ENCODE data around the gene FAM120C. TPM values are rescaled to one million over a fixed set of nuclear protein-coding genes. Genes with fewer than 3 reads are reported as not detected.

FAM120C gene
- total and polyA plus RNA-seq, 5 donors from 2014 or later, result 3.3 to 12.7 (median 5.7) TPM

DNA sequence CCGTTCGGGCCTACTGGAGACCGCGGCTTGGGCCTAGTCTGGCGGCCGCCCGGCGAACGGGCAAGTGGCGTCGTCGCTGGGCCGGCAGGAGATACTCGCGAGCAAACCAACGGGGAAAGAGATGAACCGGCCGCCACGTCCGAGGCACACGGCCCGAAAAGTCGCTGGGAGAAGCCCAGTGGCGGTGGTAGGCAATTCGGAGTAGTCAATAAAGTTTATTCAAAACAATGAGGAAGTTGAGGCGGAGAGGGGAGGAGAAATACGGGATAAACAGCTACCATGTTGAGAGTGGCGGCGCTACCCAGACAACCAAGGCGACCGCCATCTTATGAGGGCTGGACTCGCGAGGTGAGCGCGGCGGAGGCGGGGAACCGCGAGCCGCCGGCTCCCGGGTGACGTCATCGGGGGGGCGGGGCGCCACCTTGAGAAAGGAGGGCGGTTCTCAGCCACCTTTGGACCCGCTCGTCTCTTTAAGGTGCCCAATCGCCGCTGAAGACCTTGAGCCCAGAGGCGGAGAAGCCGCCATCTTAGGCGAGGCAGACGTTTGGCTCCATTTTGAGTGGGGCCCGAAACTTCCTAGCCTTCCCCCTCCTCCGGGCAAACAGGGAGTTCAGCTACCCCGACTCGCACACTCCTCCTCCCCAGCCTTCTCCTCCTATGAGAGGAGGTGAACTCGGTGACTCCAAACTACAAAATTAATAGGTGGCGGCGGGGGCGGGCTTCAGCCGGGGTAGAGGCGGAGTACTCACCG lies 138.8 kb downstream of the FAM120C start, which contains the start of gene PHF8:
Gene PHF8, minus strand, starts transcription at position 348 of the 751 bp plus-strand sequence. CDS start 1,745 bp downstream, outside the sequence.
- peaks cover 0 to 32% (median 9%) of the 10 kb centered on the region in 4 donors for H3K4me1 Mint-ChIP-seq
- H3K36me3 Mint-ChIP-seq, result peaks cover 10% of the 10 kb centered on the region
- DNase-seq, result peak; percentile 90 to 96 (median 94)
- Histone ChIP-seq H3K36me3 (ENCODE audit: control insufficient read depth, insufficient read depth, low read length) (peaks cover 21% of the 10 kb centered on the region), H3K9me3 (ENCODE audit: control insufficient read depth in 2 of 2, low read length in 2 of 2) (no peaks in the 10 kb centered on the region), H3K4me1 (ENCODE audit: control insufficient read depth, insufficient read depth, low read length, poor library complexity, severe bottlenecking) (peaks cover 7% of the 10 kb centered on the region), H3K27me3 (ENCODE audit: control insufficient read depth, insufficient read depth, low read length) (no peaks in the 10 kb centered on the region), H3K27ac (ENCODE audit: insufficient read depth, low read length, poor library complexity, severe bottlenecking) (peak within 1 kb of the TSS; percentile 94), H3K4me3 (ENCODE audit: low read depth, low read length) (peak within 1 kb of the TSS; percentile 89)
- H3K27me3 Mint-ChIP-seq, result peaks cover 5% of the 10 kb centered on the region
- peak; percentile 86 to 89 for ATAC-seq (ENCODE audit: low read depth in 2 of 2)
- peak within 1 kb of the TSS; percentile 91 to 100 (median 98) for H3K4me3 Mint-ChIP-seq
- peak within 1 kb of the TSS; percentile 97 to 98 (median 98) for H3K27ac Mint-ChIP-seq
- peaks cover 0 to 1% (median 0%) of the 10 kb centered on the region in 7 donors for H3K9me3 Mint-ChIP-seq

DNA sequence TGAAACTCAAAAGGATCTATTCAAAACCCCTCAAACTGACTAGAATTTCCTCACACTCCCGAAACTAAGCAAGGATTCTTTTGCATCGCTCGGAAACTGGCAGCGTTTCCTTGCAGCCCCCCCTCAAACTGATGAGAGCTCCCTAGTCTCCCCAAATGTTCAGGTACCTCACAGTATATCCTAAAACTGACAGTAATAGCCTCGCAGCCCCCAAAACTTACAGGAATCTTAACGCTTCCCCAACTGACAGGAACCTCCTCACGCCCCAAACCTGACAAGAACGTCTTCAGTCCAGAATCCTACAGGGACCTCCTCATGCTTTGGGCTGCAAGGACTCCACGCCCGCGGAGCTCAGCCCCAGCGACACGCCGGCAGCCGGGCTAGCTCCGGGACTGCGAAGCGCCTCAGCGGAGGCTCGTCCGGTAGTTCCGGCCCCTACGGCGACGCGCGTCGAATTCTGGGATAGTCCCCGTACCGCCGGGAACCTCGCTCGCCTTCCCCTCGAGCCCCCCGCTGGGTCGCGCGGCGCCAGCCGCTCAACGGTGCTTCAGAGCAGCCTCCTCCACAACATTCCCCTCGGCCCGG lies 139.4 kb downstream of the FAM120C start:
- H3K9me3 ChIP-seq (ENCODE audit: control insufficient read depth in 2 of 2, low read length in 2 of 2), result no peaks in the 10 kb centered on the region
- Mint-ChIP-seq H3K27ac (peak overlapping the region; percentile 97 to 98 (median 98)), H3K9me3 (peaks cover 0 to 1% (median 0%) of the 10 kb centered on the region in 7 donors), H3K4me3 (peak overlapping the region; percentile 91 to 100 (median 98)), H3K27me3 (peaks cover 5% of the 10 kb centered on the region), H3K4me1 (peaks cover 0 to 32% (median 9%) of the 10 kb centered on the region in 4 donors), H3K36me3 (peaks cover 10% of the 10 kb centered on the region)
- H3K27me3 ChIP-seq (ENCODE audit: control insufficient read depth, insufficient read depth, low read length), result no peaks in the 10 kb centered on the region
- peak in 2 of 3 donors; percentile 27 to 56 for DNase-seq
- peak overlapping the region; percentile 94 for H3K27ac ChIP-seq (ENCODE audit: insufficient read depth, low read length, poor library complexity, severe bottlenecking)
- H3K4me1 ChIP-seq (ENCODE audit: control insufficient read depth, insufficient read depth, low read length, poor library complexity, severe bottlenecking), result peaks cover 7% of the 10 kb centered on the region
- no peak for ATAC-seq (ENCODE audit: low read depth in 2 of 2)
- H3K4me3 ChIP-seq (ENCODE audit: low read depth, low read length), result peak overlapping the region; percentile 89
- peaks cover 24% of the 10 kb centered on the region for H3K36me3 ChIP-seq (ENCODE audit: control insufficient read depth, insufficient read depth, low read length)

- peaks cover 7% of the 10 kb centered on the region for H3K4me1 ChIP-seq (ENCODE audit: control insufficient read depth, insufficient read depth, low read length, poor library complexity, severe bottlenecking)
- Mint-ChIP-seq H3K36me3 (peaks cover 10% of the 10 kb centered on the region), H3K27me3 (peaks cover 5% of the 10 kb centered on the region), H3K27ac (peak overlapping the region; percentile 97 to 98 (median 98)), H3K4me1 (peaks cover 0 to 32% (median 9%) of the 10 kb centered on the region in 4 donors), H3K9me3 (peaks cover 0 to 1% (median 0%) of the 10 kb centered on the region in 7 donors), H3K4me3 (peak overlapping the region; percentile 91 to 100 (median 98))
- DNase-seq, result peak in 1 of 3 donors; percentile 7
- peak overlapping the region; percentile 89 for H3K4me3 ChIP-seq (ENCODE audit: low read depth, low read length)
- no peaks in the 10 kb centered on the region for H3K27me3 ChIP-seq (ENCODE audit: control insufficient read depth, insufficient read depth, low read length)
- H3K36me3 ChIP-seq (ENCODE audit: control insufficient read depth, insufficient read depth, low read length), result peaks cover 28% of the 10 kb centered on the region
- H3K9me3 ChIP-seq (ENCODE audit: control insufficient read depth in 2 of 2, low read length in 2 of 2), result no peaks in the 10 kb centered on the region
- H3K27ac ChIP-seq (ENCODE audit: insufficient read depth, low read length, poor library complexity, severe bottlenecking), result peak overlapping the region; percentile 94
- no peak for ATAC-seq (ENCODE audit: low read depth in 2 of 2)
Measured at GRCh38 chrX:54043056-54043455, 140.0 kb downstream of the FAM120C start.

DNA sequence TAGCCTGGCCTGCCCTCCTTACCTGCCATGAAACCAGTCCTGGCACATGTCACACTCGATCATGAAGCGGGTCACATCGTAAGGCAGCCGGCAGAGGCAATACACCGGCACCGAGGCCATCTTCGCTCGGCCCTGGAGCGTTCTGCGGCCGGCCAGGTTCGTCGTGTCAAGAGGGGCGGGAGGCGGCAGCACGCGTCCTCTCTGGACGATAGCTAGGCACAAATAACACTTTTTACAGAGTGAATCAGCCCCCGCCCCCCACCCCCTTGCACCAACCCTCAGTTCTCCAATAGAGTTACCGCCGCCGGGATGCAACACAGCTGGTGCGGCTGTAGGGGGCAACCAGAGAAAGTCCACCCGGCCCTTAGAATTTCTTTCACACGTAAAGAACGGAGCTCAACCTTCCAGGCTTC lies 140.4 kb downstream of the FAM120C start:
- Histone ChIP-seq H3K9me3 (ENCODE audit: control insufficient read depth in 2 of 2, low read length in 2 of 2) (no peaks in the 10 kb centered on the region), H3K4me3 (ENCODE audit: low read depth, low read length) (peak overlapping the region; percentile 89), H3K36me3 (ENCODE audit: control insufficient read depth, insufficient read depth, low read length) (peaks cover 32% of the 10 kb centered on the region), H3K4me1 (ENCODE audit: control insufficient read depth, insufficient read depth, low read length, poor library complexity, severe bottlenecking) (peaks cover 7% of the 10 kb centered on the region), H3K27me3 (ENCODE audit: control insufficient read depth, insufficient read depth, low read length) (no peaks in the 10 kb centered on the region), H3K27ac (ENCODE audit: insufficient read depth, low read length, poor library complexity, severe bottlenecking) (peak overlapping the region; percentile 94)
- Mint-ChIP-seq H3K4me3 (peak overlapping the region; percentile 91 to 100 (median 98)), H3K27ac (peak overlapping the region; percentile 97 to 98 (median 98)), H3K36me3 (peaks cover 10% of the 10 kb centered on the region), H3K27me3 (peaks cover 5% of the 10 kb centered on the region), H3K4me1 (peaks cover 0 to 34% (median 9%) of the 10 kb centered on the region in 4 donors), H3K9me3 (peaks cover 0 to under 1% (median 0%) of the 10 kb centered on the region in 7 donors)
- ATAC-seq (ENCODE audit: low read depth in 2 of 2) (no peak), DNase-seq (peak; percentile 15 to 54 (median 26))

GRCh38 chrX:54030329-54030728 lies 152.7 kb downstream of the FAM120C start:
- H3K36me3 Mint-ChIP-seq, result peaks cover 32% of the 10 kb centered on the region
- Histone ChIP-seq H3K27me3 (ENCODE audit: control insufficient read depth, insufficient read depth, low read length) (no peaks in the 10 kb centered on the region), H3K36me3 (ENCODE audit: control insufficient read depth, insufficient read depth, low read length) (peaks cover 63% of the 10 kb centered on the region), H3K4me3 (ENCODE audit: low read depth, low read length) (no peak overlapping the region), H3K4me1 (ENCODE audit: control insufficient read depth, insufficient read depth, low read length, poor library complexity, severe bottlenecking) (no peaks in the 10 kb centered on the region), H3K9me3 (ENCODE audit: control insufficient read depth in 2 of 2, low read length in 2 of 2) (no peaks in the 10 kb centered on the region), H3K27ac (ENCODE audit: insufficient read depth, low read length, poor library complexity, severe bottlenecking) (no peak overlapping the region)
- ATAC-seq (ENCODE audit: low read depth in 2 of 2) (no peak), DNase-seq (no peak)
- H3K9me3 Mint-ChIP-seq, result no peaks in the 10 kb centered on the region
- no peak overlapping the region for H3K27ac Mint-ChIP-seq
- H3K27me3 Mint-ChIP-seq, result no peaks in the 10 kb centered on the region
- no peak overlapping the region for H3K4me3 Mint-ChIP-seq
- H3K4me1 Mint-ChIP-seq, result peaks cover 0 to 32% (median 14%) of the 10 kb centered on the region in 4 donors

DNA sequence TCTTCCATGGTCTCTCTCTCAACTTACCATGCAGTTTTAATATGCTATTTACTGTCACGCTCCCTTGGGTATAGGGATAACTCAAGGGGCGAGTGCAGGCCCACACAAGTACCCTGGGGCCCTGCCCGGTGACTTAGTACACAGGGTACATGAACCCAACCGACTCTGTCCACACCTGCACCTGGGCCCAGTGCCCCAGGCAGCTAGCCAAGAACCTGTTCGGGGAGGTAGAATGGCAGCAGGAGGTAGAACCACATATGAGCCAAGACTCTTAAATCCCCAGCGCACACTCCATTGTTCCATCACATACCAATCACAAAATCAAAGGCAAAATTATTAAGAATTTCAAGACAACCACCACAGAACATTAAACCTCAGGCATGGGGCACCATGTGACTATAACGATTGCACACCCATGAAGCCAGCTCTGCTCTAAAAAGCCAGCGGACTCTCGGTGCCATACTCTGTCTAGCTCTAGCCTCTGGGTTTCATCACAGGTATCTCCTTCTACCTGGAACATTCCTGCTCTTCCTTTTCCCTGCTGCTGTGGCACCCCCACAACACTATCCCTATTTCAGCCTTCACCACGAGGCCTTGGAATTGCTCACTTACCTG lies 153.4 kb downstream of the FAM120C start:
- no peak overlapping the region for H3K4me3 ChIP-seq (ENCODE audit: low read depth, low read length)
- H3K4me1 ChIP-seq (ENCODE audit: control insufficient read depth, insufficient read depth, low read length, poor library complexity, severe bottlenecking), result no peaks in the 10 kb centered on the region
- H3K9me3 ChIP-seq (ENCODE audit: control insufficient read depth in 2 of 2, low read length in 2 of 2), result no peaks in the 10 kb centered on the region
- no peak overlapping the region for H3K27ac Mint-ChIP-seq
- ATAC-seq (ENCODE audit: low read depth in 2 of 2) (no peak), DNase-seq (no peak)
- no peaks in the 10 kb centered on the region for H3K27me3 ChIP-seq (ENCODE audit: control insufficient read depth, insufficient read depth, low read length)
- H3K27ac ChIP-seq (ENCODE audit: insufficient read depth, low read length, poor library complexity, severe bottlenecking), result no peak overlapping the region
- no peaks in the 10 kb centered on the region for H3K27me3 Mint-ChIP-seq
- peaks cover 63% of the 10 kb centered on the region for H3K36me3 ChIP-seq (ENCODE audit: control insufficient read depth, insufficient read depth, low read length)
- peaks cover 32% of the 10 kb centered on the region for H3K36me3 Mint-ChIP-seq
- no peak overlapping the region for H3K4me3 Mint-ChIP-seq
- peaks cover 0 to 29% (median 15%) of the 10 kb centered on the region in 4 donors for H3K4me1 Mint-ChIP-seq
- no peaks in the 10 kb centered on the region for H3K9me3 Mint-ChIP-seq

DNA sequence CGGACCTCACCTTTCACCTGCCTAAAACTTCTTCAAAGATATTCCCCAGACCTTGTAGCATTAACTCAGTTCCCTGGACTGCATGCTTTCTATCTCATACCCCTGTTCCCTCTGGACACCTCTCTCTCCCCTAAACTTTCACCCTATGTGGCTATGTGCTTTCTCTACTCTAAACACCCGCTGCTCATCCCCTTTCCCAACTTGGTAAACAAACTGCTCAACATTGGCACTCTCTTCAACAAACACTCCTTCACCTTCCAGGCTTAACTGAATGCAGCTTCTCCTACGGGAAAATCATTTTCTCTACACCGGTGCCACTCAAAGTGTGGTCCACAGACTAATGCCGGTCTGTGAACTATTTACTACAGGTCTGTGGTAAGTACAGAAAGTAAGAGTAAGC lies 158.7 kb downstream of the FAM120C start:
- DNase-seq (no peak), ATAC-seq (ENCODE audit: low read depth in 2 of 2) (no peak)
- H3K4me3 Mint-ChIP-seq, result no peak overlapping the region
- Histone ChIP-seq H3K9me3 (ENCODE audit: control insufficient read depth in 2 of 2, low read length in 2 of 2) (no peaks in the 10 kb centered on the region), H3K4me1 (ENCODE audit: control insufficient read depth, insufficient read depth, low read length, poor library complexity, severe bottlenecking) (no peaks in the 10 kb centered on the region), H3K36me3 (ENCODE audit: control insufficient read depth, insufficient read depth, low read length) (peaks cover 38% of the 10 kb centered on the region), H3K27ac (ENCODE audit: insufficient read depth, low read length, poor library complexity, severe bottlenecking) (no peak overlapping the region), H3K4me3 (ENCODE audit: low read depth, low read length) (no peak overlapping the region), H3K27me3 (ENCODE audit: control insufficient read depth, insufficient read depth, low read length) (no peaks in the 10 kb centered on the region)
- H3K27me3 Mint-ChIP-seq, result no peaks in the 10 kb centered on the region
- H3K27ac Mint-ChIP-seq, result peak overlapping the region in 1 of 3 donors; percentile 3
- H3K4me1 Mint-ChIP-seq, result peaks cover 0 to 21% (median 9%) of the 10 kb centered on the region in 4 donors
- H3K9me3 Mint-ChIP-seq, result no peaks in the 10 kb centered on the region
- H3K36me3 Mint-ChIP-seq, result peaks cover 10% of the 10 kb centered on the region
